Activated CD8-positive, alpha-beta memory T cell treated with anti-CD3 and anti-CD28 coated beads, Interleukin-2, amount 50 U/mL, for 24 hours (primary cell): ENCODE measurements around the gene SHH.

ENCODE experiments used
- DNase-seq: peaks from one replicate; pipeline ENCODE4 v3.0.0-alpha.2; 2020; ENCODE audit errors: extremely low read depth

Gene SHH

GRCh38 chr7:155811895-155812761 lies at the start of gene SHH:
Gene SHH, minus strand, starts transcription at chr7:155812463. Its CDS starts 341 bp downstream, at chr7:155812122.
- no peak for DNase-seq

- no peak for DNase-seq
These were observed 49.2 kb upstream of the SHH start for GRCh38 chr7:155861480-155861868.

GRCh38 chr7:155860840-155861479 lies 48.7 kb upstream of the SHH start:
- DNase-seq, result no peak

- DNase-seq, result no peak
These were observed 48.2 kb upstream of the SHH start for GRCh38 chr7:155860461-155860839.

- no peak for DNase-seq
These were observed 46.3 kb upstream of the SHH start for GRCh38 chr7:155858521-155859061.

- DNase-seq, result no peak
These were observed 44.9 kb upstream of the SHH start for GRCh38 chr7:155857141-155857540.

- no peak for DNase-seq
These were observed 44.4 kb upstream of the SHH start for GRCh38 chr7:155856656-155857055.

- no peak for DNase-seq
These were observed 40.4 kb upstream of the SHH start for GRCh38 chr7:155852426-155853301.

- DNase-seq, result no peak
These were observed 39.6 kb upstream of the SHH start for GRCh38 chr7:155851892-155852291.

- DNase-seq, result no peak
These were observed 38.8 kb upstream of the SHH start for GRCh38 chr7:155850766-155851678.

- no peak for DNase-seq
These were observed 37.8 kb upstream of the SHH start for GRCh38 chr7:155850001-155850436.

GRCh38 chr7:155848691-155849669 lies 36.7 kb upstream of the SHH start:
- DNase-seq, result no peak

GRCh38 chr7:155847821-155848435 lies 35.7 kb upstream of the SHH start:
- no peak for DNase-seq

- no peak for DNase-seq
These were observed 34.7 kb upstream of the SHH start for GRCh38 chr7:155846936-155847335.

GRCh38 chr7:155846156-155846555 lies 33.9 kb upstream of the SHH start:
- DNase-seq, result no peak

- DNase-seq, result no peak
These were observed 33.0 kb upstream of the SHH start for GRCh38 chr7:155845226-155845625.

- DNase-seq, result no peak
These were observed 32.3 kb upstream of the SHH start for GRCh38 chr7:155844526-155844925.

GRCh38 chr7:155844019-155844453 lies 31.8 kb upstream of the SHH start:
- DNase-seq, result no peak

- DNase-seq, result no peak
These were observed 31.3 kb upstream of the SHH start for GRCh38 chr7:155843426-155844018.
